Cerebellar nuclear complex (tissue), 1 donor: ENCODE data around the gene KDM2B.

Experiments
- DNase-seq, 2 experiments: peaks; one replicate each; lab custom pipeline; 2025; lab: John Stamatoyannopoulos, UW

Gene KDM2B

GRCh38 chr12:121430833-121431415, 149.9 kb downstream of the KDM2B start:
- no peak for DNase-seq

DNA sequence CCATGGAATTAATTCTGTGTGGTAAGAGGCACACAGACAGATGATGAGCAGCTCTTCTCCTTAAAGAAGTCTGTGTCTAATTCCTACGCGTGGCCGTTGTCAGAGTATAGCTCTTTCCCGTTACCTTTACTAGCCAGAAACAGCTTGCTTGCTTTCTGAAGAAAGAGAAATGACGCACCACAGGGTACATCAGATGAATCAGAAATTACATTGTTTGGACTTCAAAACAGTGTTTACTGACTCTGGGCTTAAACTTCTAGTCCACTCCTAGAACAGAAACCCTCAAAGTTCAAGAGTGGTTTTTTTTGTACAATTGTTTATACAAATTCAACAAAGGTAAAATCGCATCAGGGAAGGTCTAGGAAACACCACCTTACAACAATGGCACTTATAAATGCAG, 151.9 kb downstream of the KDM2B start:
- DNase-seq: no peak

- DNase-seq: no peak
Observed at GRCh38 chr12:121427556-121428050, 153.2 kb downstream of the KDM2B start.

- DNase-seq: no peak
Observed at GRCh38 chr12:121424624-121424975, 156.2 kb downstream of the KDM2B start.

- DNase-seq: no peak
Observed at GRCh38 chr12:121423682-121424623, 156.9 kb downstream of the KDM2B start.

DNA sequence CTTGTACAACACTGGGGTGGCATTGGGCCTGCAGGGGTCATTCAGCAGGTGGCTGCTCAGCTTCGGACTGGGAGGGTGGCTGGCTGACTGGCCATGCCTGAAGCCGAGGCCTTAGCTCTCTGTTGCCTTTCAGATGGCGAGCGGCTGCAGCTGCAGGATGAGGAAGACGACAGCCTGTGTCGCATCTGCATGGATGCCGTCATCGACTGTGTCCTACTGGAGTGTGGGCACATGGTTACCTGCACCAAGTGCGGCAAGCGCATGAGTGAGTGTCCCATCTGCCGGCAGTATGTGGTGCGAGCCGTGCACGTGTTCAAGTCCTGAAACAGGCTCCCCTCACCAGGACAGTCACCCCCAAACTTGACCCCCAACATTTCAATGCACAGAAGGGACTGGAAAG, 157.6 kb downstream of the KDM2B start:
- DNase-seq: no peak

- DNase-seq: no peak
Observed at GRCh38 chr12:121420109-121420508, 160.7 kb downstream of the KDM2B start.

- no peak for DNase-seq
Observed at GRCh38 chr12:121417847-121418246, 163.0 kb downstream of the KDM2B start.

DNA sequence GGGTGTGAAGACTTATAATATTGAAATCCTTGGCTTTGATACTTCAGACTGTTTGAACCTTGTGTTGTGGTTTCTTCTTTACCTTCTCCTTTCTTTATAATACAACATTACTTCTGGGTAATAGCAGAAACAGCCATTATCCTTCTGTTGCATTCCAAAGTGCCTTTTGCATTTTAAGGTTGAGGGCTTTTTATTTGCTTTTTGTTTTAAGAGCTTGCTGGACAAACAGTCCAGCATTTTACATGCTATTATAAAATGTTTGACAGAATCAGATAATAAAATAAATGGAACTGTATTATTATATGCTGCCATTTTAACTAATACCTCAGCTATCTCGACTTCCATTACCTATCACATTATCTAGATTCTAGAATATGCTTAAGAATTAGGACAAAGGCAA, 166.9 kb downstream of the KDM2B start:
- DNase-seq: no peak

DNA sequence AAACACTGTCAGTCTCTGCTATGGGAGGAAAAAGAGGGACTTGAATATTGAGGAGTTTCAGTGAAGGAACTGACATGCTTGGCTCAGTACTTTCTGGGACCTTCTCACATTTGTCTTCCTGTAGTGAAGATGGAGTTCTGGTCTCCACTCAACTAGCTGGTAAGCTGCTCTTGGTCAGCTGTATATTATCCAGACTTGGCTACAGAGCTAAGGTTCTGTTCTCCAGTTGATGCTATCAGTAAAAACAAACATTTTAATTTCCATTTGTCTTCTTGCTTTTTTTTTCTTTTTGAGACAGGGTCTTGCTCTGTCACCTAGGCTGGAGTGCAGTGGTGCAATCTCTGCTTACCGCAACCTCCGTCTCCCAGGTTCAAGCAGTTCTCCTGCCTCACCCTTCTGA, 175.6 kb downstream of the KDM2B start:
- DNase-seq: no peak

DNA sequence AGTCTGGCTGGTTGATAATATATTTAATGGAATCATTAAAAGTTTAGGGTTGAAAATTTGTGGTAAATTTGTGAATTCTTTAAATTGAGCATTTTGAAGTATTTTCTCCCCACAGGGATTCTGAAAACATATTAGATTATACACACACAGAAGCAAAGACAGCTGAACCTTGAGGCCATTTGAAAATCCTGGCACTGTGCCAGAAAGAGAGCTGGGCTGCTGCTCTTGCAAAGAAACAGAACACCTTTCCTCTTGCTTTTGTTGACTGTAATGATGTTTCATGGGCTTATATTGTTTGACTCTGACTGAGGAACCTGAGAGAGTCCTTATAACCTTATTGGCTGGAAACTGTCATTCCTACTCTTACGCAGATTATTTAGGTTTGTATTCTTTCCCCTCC, 176.1 kb downstream of the KDM2B start:
- no peak for DNase-seq

- DNase-seq: no peak
Observed at GRCh38 chr12:121403721-121404120, 177.1 kb downstream of the KDM2B start.

GRCh38 chr12:121400332-121401139, 180.3 kb downstream of the KDM2B start:
- DNase-seq: no peak

- DNase-seq: peak; percentile 73 to 93
Observed at GRCh38 chr12:121399391-121400331, 181.2 kb downstream of the KDM2B start, which contains the start of gene RNF34. TSS of gene RNF34 (plus strand) at chr12:121400118. CDS start at chr12:121400213, 95 bp downstream.

GRCh38 chr12:121398355-121398754, 182.5 kb downstream of the KDM2B start:
- no peak for DNase-seq

DNA sequence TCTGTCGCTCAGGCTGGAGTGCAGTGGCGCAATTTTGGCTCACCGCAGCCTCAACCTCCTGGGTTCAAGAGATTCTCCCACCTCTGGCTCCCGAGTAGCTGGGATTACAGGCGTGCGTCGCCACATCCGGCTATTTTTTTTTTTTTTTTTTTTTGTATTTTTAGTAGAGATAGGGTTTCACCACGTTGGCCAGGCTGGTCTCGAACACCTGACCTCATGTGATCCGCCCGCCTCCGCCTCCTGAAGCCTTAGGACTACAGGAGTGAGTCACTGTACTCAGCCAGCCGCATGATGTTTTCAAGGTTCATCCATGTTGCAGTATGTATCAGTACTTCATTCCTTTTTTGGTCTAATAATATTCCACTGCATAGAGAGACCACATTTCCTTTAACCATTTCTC, 183.3 kb downstream of the KDM2B start:
- DNase-seq: no peak

DNA sequence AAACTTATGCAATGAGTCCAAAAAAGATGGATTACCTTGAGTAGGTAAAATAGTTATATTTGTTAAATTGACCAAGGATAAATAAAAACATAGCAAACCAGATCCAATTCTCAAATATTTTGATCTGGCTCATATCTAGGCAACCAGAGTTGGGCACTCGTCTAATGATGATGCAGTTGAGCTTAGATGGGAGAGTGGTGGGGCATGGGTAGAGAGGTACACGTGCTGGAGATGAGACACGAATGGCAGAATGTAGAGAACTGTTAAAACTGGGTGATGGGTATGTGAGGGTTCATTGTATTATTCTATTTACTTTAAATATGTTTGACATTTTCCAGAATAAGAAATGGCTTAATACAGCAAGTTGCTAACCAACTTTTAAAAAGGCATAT, 188.5 kb downstream of the KDM2B start:
- DNase-seq: no peak

GRCh38 chr12:121391619-121392324, 189.1 kb downstream of the KDM2B start:
- no peak for DNase-seq

- DNase-seq: no peak
Observed at GRCh38 chr12:121390856-121391255, 190.0 kb downstream of the KDM2B start.

GRCh38 chr12:121388421-121388981, 192.3 kb downstream of the KDM2B start:
- no peak for DNase-seq
